Large intestine (tissue), 3 donors: ENCODE measurements around the gene ZNF446. TPM values are rescaled to one million over a fixed set of nuclear protein-coding genes. Genes with fewer than 3 reads are reported as not detected.

Experiments
- DNase-seq, 2 donors: peaks; one replicate each; pipeline versions ENCODE4 v3.0.0 to v3.0.0-alpha.2; 2013
- H3K27ac ChIP-seq: one replicate; pipeline ENCODE4 v1.5.1; 2013; ENCODE audit warnings: low read length
- H3K27me3 ChIP-seq: 2 replicates; pipeline ENCODE4 v1.6.1; 2013; ENCODE audit warnings: low read length; ENCODE audit not compliant: control insufficient read depth, insufficient read depth
- H3K36me3 ChIP-seq: 2 replicates; pipeline ENCODE4 v1.6.1; 2013; ENCODE audit warnings: low read length; ENCODE audit not compliant: control insufficient read depth, insufficient read depth
- H3K4me1 ChIP-seq: one replicate; pipeline ENCODE4 v1.6.1; 2013; ENCODE audit warnings: low read length; ENCODE audit not compliant: control insufficient read depth, insufficient read depth
- H3K4me3 ChIP-seq: one replicate; pipeline ENCODE4 v1.5.1; 2013; ENCODE audit warnings: low read length
- H3K9me3 ChIP-seq: one replicate; pipeline ENCODE4 v1.6.1; 2013; ENCODE audit warnings: mild to moderate bottlenecking, low read depth, low read length, moderate library complexity; ENCODE audit not compliant: control insufficient read depth
- WGBS: methylation state at CpG from one replicate; pipeline ENCODE4 v1.1.5; 2013; ENCODE audit warnings: low lambda C conversion rate; ENCODE audit not compliant: insufficient coverage; 5-methylcytosine and 5-hydroxymethylcytosine counted together
- polyA plus RNA-seq: library from polyadenylated mRNA; unstranded; fragments of 120-200 nt; gene quantifications from one replicate; pipeline ENCODE4 v1.2.1, GENCODE V29; 2013

Gene ZNF446
- polyA plus RNA-seq, 1 donor, result 10.3 TPM

DNA sequence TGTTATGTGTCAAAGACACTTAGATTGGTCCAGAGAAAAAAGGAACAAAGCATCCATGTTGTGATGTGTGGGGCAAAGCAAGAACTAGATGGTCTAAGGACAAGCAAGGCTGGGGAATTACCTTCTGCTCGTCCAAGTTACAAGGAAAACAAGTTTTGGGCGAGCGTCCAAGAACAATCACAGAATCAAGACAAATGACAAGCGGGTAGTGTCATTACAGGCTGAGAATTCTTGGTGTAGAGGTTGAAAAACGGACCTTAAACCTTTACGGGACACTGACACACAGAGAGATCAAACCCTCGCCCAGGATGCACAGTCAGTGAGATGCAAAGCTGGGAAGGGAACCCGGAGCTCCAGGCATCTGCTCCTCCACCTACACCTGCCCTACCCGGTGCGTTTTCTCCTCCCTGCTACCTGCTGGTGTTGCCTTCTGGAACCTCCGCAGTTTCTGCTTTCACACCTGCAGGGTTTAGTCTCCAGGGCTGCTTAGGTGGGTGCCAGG is 25.2 kb upstream of the ZNF446 start:
- Histone ChIP-seq H3K27ac (no peak overlapping the region), H3K9me3 (no peaks in the 10 kb centered on the region), H3K4me3 (peak overlapping the region; percentile 70), H3K27me3 (peaks cover 3% of the 10 kb centered on the region), H3K4me1 (peaks cover 5% of the 10 kb centered on the region), H3K36me3 (peaks cover 9% of the 10 kb centered on the region)
- WGBS, result no CpG with 5 or more reads among the region's 11 CpGs
- no peak for DNase-seq

DNA sequence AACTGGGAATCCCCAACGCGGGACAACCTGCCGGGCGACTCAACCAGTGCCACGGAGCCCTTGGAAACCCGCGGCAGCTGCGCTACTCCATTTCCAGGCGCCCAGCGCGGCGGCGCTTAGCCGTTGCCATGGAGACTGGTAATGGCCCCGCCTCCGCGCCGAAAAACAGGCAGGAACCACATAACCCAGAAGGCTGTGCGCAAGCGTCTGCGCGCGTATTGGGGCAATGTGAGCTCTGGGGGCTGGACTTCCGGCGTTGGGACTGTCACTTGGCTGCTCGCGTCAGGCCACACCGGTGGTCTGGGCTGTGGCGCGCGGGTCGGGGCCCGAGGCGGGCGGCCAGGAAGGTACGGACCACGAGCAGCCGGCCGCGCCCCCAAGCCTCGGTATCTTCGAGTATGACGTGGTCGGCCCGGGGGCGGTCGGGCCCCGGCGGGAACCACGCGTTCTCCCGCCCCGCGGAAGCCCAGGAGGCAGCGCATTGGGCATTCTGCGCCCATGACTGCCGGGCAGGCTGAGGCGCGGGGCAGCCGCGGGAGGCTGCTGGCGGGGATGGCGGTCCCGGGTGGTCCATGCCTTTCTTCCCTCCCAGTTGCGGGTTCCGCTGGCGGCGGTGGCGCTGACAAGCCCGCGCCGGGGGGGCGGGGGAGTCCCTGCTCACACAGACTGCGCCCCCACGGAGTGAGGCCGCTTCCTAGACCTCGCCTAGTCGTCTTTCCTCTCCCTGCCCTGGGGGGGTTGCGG is 24.6 kb upstream of the ZNF446 start, which contains the start of gene ZNF324B:
Gene ZNF324B, plus strand, starts transcription at position 265 of the 744 bp plus-strand sequence. CDS start 2,080 bp downstream, outside the sequence.
- no CpG with 5 or more reads among the region's 79 CpGs for WGBS
- Histone ChIP-seq H3K27me3 (peaks cover 3% of the 10 kb centered on the region), H3K36me3 (peaks cover 13% of the 10 kb centered on the region), H3K27ac (no peak within 1 kb of the TSS), H3K9me3 (no peaks in the 10 kb centered on the region), H3K4me3 (peak within 1 kb of the TSS; percentile 70), H3K4me1 (peaks cover 5% of the 10 kb centered on the region)
- DNase-seq, result peak; percentile 95 to 97

- no peaks in the 10 kb centered on the region for H3K9me3 ChIP-seq
- H3K4me1 ChIP-seq, result peaks cover 5% of the 10 kb centered on the region
- H3K27ac ChIP-seq, result no peak overlapping the region
- no peak overlapping the region for H3K4me3 ChIP-seq
- H3K27me3 ChIP-seq, result no peaks in the 10 kb centered on the region
- DNase-seq, result no peak
- WGBS, result no CpG with 5 or more reads among the region's 6 CpGs
- H3K36me3 ChIP-seq, result peaks cover 18% of the 10 kb centered on the region
Measured at GRCh38 chr19:58453743-58454142, 22.4 kb upstream of the ZNF446 start.

DNA sequence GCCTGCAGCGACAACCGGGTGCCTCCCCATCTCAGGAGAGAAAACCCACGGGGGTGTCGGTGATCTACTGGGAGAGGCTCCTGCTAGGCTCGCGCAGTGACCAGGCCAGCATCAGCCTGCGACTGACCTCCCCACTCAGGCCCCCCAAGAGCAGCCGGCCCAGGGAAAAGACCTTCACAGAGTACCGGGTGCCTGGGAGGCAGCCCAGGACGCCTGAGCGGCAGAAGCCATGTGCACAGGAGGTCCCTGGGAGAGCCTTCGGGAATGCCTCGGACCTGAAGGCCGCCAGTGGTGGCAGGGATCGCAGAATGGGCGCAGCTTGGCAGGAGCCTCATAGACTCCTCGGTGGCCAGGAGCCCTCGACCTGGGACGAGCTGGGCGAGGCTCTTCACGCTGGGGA is 20.8 kb upstream of the ZNF446 start:
- Histone ChIP-seq H3K36me3 (peaks cover 18% of the 10 kb centered on the region), H3K9me3 (no peaks in the 10 kb centered on the region), H3K27ac (no peak overlapping the region), H3K4me3 (no peak overlapping the region), H3K4me1 (peaks cover 5% of the 10 kb centered on the region), H3K27me3 (no peaks in the 10 kb centered on the region)
- no CpG with 5 or more reads among the region's 21 CpGs for WGBS
- no peak for DNase-seq

GRCh38 chr19:58456111-58456510 is 20.0 kb upstream of the ZNF446 start:
- Histone ChIP-seq H3K27ac (no peak overlapping the region), H3K36me3 (peaks cover 18% of the 10 kb centered on the region), H3K27me3 (no peaks in the 10 kb centered on the region), H3K9me3 (no peaks in the 10 kb centered on the region), H3K4me1 (peaks cover under 1% of the 10 kb centered on the region), H3K4me3 (no peak overlapping the region)
- WGBS, result no CpG with 5 or more reads among the region's 35 CpGs
- DNase-seq, result no peak

DNA sequence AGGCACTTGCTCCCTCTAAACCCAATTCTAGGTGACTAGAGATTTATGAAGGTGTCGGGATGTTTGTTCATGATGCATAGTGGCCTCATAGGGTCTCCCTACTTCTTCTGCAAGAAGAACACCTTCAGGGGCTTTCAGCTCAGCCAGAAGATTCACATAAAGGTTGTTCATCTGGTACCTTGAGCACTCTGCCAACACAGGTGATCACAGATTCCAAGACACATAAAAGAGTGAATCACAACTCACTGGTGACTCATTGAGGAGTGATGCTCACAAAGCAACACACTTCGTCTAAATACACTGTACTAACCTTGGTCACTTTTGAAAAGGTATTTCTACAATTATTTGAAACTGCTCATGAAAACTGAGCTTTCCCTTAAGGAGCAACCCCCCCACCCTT is 16.1 kb upstream of the ZNF446 start:
- no peaks in the 10 kb centered on the region for H3K27me3 ChIP-seq
- no peaks in the 10 kb centered on the region for H3K4me1 ChIP-seq
- no peak overlapping the region for H3K4me3 ChIP-seq
- WGBS, result no CpG with 5 or more reads among the region's 2 CpGs
- H3K36me3 ChIP-seq, result peaks cover 11% of the 10 kb centered on the region
- no peak overlapping the region for H3K27ac ChIP-seq
- H3K9me3 ChIP-seq, result no peaks in the 10 kb centered on the region
- no peak for DNase-seq

- peaks cover 17% of the 10 kb centered on the region for H3K36me3 ChIP-seq
- H3K4me1 ChIP-seq, result peaks cover 4% of the 10 kb centered on the region
- H3K27me3 ChIP-seq, result no peaks in the 10 kb centered on the region
- peak overlapping the region; percentile 62 for H3K4me3 ChIP-seq
- 50% methylated on average over 2 of the region's 20 CpGs for WGBS
- no peak for DNase-seq
- no peaks in the 10 kb centered on the region for H3K9me3 ChIP-seq
- no peak overlapping the region for H3K27ac ChIP-seq
Measured at GRCh38 chr19:58466089-58466759, 9.9 kb upstream of the ZNF446 start.

GRCh38 chr19:58466760-58467589 is 9.2 kb upstream of the ZNF446 start, which contains the start of gene ZNF324:
Gene ZNF324, plus strand, starts transcription at chr19:58467080. Its CDS starts 2,106 bp downstream, at chr19:58469186.
- peaks cover 4% of the 10 kb centered on the region for H3K4me1 ChIP-seq
- WGBS, result no CpG with 5 or more reads among the region's 92 CpGs
- no peaks in the 10 kb centered on the region for H3K9me3 ChIP-seq
- H3K27ac ChIP-seq, result no peak within 1 kb of the TSS
- no peaks in the 10 kb centered on the region for H3K27me3 ChIP-seq
- peaks cover 21% of the 10 kb centered on the region for H3K36me3 ChIP-seq
- peak within 1 kb of the TSS; percentile 62 for H3K4me3 ChIP-seq
- DNase-seq, result peak; percentile 97 to 98

DNA sequence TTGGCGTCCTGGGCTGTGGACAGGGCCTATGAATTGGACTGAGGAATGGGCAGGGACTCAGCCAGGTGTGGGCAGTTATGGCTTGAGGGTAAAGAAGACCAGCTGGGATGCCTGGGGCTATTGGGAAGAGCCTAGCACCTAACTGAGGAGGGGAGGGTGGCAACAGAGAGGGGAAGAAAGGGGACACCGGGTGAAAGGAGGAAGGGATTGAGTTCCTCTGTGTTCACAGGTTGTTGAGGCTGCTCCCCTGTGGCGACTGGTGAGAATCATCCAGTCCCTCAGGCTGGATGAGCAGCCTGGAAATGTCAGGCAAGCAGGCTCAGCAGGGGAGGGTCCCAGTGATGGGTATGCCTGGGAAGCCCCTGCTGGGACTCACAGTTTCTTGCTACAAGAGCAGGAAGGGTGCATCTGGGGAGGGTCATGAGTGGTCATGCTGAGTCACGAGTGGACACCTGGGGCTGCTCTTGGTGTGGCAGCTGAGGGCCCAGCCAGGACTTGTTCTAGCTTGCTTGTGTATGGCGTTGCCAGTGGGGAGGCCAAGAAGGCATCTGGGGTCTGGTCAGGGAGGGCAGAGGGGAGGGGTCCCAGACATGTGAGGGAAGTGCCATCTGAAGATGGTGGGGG is 7.8 kb upstream of the ZNF446 start:
- no peak for DNase-seq
- no peak overlapping the region for H3K27ac ChIP-seq
- H3K27me3 ChIP-seq, result no peaks in the 10 kb centered on the region
- peaks cover 4% of the 10 kb centered on the region for H3K4me1 ChIP-seq
- peaks cover 34% of the 10 kb centered on the region for H3K36me3 ChIP-seq
- H3K9me3 ChIP-seq, result no peaks in the 10 kb centered on the region
- no peak overlapping the region for H3K4me3 ChIP-seq
- WGBS, result no CpG with 5 or more reads among the region's 5 CpGs
